HEK293 (cell line): Measurements from ENCODE around the gene RANBP1.

Source experiments
- BCL6B ChIP-seq: fragments of 450-650 bp; formaldehyde crosslinking; IDR thresholded peaks from 2 replicates; pipeline ENCODE4 v1.5.1; 2017; ENCODE audit warnings: missing biosample characterization, missing genetic modification characterization
- HOXA7 ChIP-seq: sonication (generic); formaldehyde crosslinking; IDR thresholded peaks from 2 replicates; pipeline ENCODE4 v1.8.1; 2022; ENCODE audit warnings: missing genetic modification reagents, borderline replicate concordance
- KLF1 ChIP-seq: fragments of 450-650 bp; formaldehyde crosslinking; IDR thresholded peaks from 2 replicates; pipeline ENCODE4 v1.5.1; 2016; ENCODE audit warnings: missing biosample characterization, missing genetic modification characterization
- KLF8 ChIP-seq: fragments of 450-650 bp; formaldehyde crosslinking; IDR thresholded peaks from 2 replicates; pipeline ENCODE4 v1.5.1; 2016; ENCODE audit warnings: missing biosample characterization, missing genetic modification characterization
- ZBTB1 ChIP-seq: fragments of 450-650 bp; formaldehyde crosslinking; IDR thresholded peaks from 2 replicates; pipeline ENCODE4 v1.5.1; 2016; ENCODE audit warnings: missing biosample characterization, missing genetic modification characterization
- ZNF10 ChIP-seq: fragments of 450-650 bp; formaldehyde crosslinking; IDR thresholded peaks from 2 replicates; pipeline ENCODE4 v1.5.1; 2017; ENCODE audit warnings: missing biosample characterization, missing genetic modification characterization
- ZNF133 ChIP-seq: fragments of 450-650 bp; formaldehyde crosslinking; IDR thresholded peaks from 2 replicates; pipeline ENCODE4 v1.5.1; 2016; ENCODE audit warnings: missing biosample characterization, missing genetic modification characterization
- ZNF341 ChIP-seq: fragments of 450-650 bp; formaldehyde crosslinking; IDR thresholded peaks from 2 replicates; pipeline ENCODE4; 2016; ENCODE audit warnings: low read depth, missing biosample characterization, missing genetic modification characterization
- ZNF354C ChIP-seq: fragments of 450-650 bp; formaldehyde crosslinking; IDR thresholded peaks from 2 replicates; pipeline ENCODE4 v1.5.1; 2016; ENCODE audit warnings: missing biosample characterization, missing genetic modification characterization, low read depth, borderline replicate concordance
- ZNF404 ChIP-seq: fragments of 450-650 bp; formaldehyde crosslinking; IDR thresholded peaks from 2 replicates; pipeline ENCODE4 v1.5.1; 2017; ENCODE audit warnings: missing biosample characterization, missing genetic modification characterization
- ZNF510 ChIP-seq: fragments of 450-650 bp; formaldehyde crosslinking; IDR thresholded peaks from 2 replicates; pipeline ENCODE4 v1.5.1; 2018; ENCODE audit warnings: mild to moderate bottlenecking, missing genetic modification characterization, missing biosample characterization; ENCODE audit not compliant: insufficient replicate concordance
- ZNF530 ChIP-seq: fragments of 450-650 bp; formaldehyde crosslinking; IDR thresholded peaks from 2 replicates; pipeline ENCODE4 v1.5.1; 2016; ENCODE audit warnings: low read depth, missing biosample characterization, missing genetic modification characterization
- ZNF544 ChIP-seq: fragments of 450-650 bp; formaldehyde crosslinking; IDR thresholded peaks from 2 replicates; pipeline ENCODE4 v1.5.0; 2017; ENCODE audit warnings: missing biosample characterization, missing genetic modification characterization
- ZNF571 ChIP-seq: fragments of 450-650 bp; formaldehyde crosslinking; IDR thresholded peaks from 2 replicates; pipeline ENCODE4 v1.5.0; 2017; ENCODE audit warnings: missing biosample characterization, missing genetic modification characterization
- ZNF626 ChIP-seq: fragments of 450-650 bp; sonication (Bioruptor Pico); formaldehyde crosslinking; IDR thresholded peaks from 2 replicates; pipeline ENCODE4 v1.5.1; 2018; ENCODE audit warnings: missing biosample characterization, missing genetic modification characterization, inconsistent platforms
- ZNF654 ChIP-seq: fragments of 450-650 bp; formaldehyde crosslinking; IDR thresholded peaks from 2 replicates; pipeline ENCODE4 v1.5.1; 2016; ENCODE audit warnings: low read depth, missing biosample characterization, missing genetic modification characterization
- ZNF660 ChIP-seq: fragments of 450-650 bp; IDR thresholded peaks from 2 replicates; pipeline ENCODE4 v1.5.1; 2018; ENCODE audit warnings: missing biosample characterization, mild to moderate bottlenecking, missing genetic modification characterization
- ZNF664 ChIP-seq: fragments of 450-650 bp; formaldehyde crosslinking; IDR thresholded peaks from 2 replicates; pipeline ENCODE4 v1.5.1; 2016; ENCODE audit warnings: missing biosample characterization, missing genetic modification characterization
- ZNF670 ChIP-seq: fragments of 450-650 bp; formaldehyde crosslinking; IDR thresholded peaks from 2 replicates; pipeline ENCODE4 v1.5.1; 2016; ENCODE audit warnings: missing biosample characterization, missing genetic modification characterization, low read depth
- ZNF701 ChIP-seq: fragments of 450-650 bp; formaldehyde crosslinking; IDR thresholded peaks from 2 replicates; pipeline ENCODE4 v1.5.1; 2016; ENCODE audit warnings: missing biosample characterization, missing genetic modification characterization
- ZNF776 ChIP-seq: fragments of 450-650 bp; formaldehyde crosslinking; IDR thresholded peaks from 2 replicates; pipeline ENCODE4 v1.5.0; 2017; ENCODE audit warnings: missing biosample characterization, missing genetic modification characterization, borderline replicate concordance
- TF ChIP-seq, protein P1 (sequence below): fragments of 450-650 bp; formaldehyde crosslinking; IDR thresholded peaks from 2 replicates; pipeline ENCODE4 v1.5.1; 2016; ENCODE audit warnings: missing biosample characterization, missing genetic modification characterization
- TF ChIP-seq, protein P2 (sequence below): fragments of 450-650 bp; formaldehyde crosslinking; IDR thresholded peaks from 2 replicates; pipeline ENCODE4 v1.5.1; 2016; ENCODE audit warnings: missing biosample characterization, missing genetic modification characterization
- TF ChIP-seq, protein P3 (sequence below): fragments of 450-650 bp; formaldehyde crosslinking; IDR thresholded peaks from 2 replicates; pipeline ENCODE4 v1.5.1; 2016; ENCODE audit warnings: missing biosample characterization, missing genetic modification characterization
- TF ChIP-seq, protein P4 (sequence below): fragments of 450-650 bp; formaldehyde crosslinking; IDR thresholded peaks from 2 replicates; pipeline ENCODE4 v1.5.1; 2016; ENCODE audit warnings: missing biosample characterization, missing genetic modification characterization
- TF ChIP-seq, protein P5 (sequence below): fragments of 450-650 bp; formaldehyde crosslinking; IDR thresholded peaks from 2 replicates; pipeline ENCODE4 v1.5.1; 2017; ENCODE audit warnings: missing biosample characterization, missing genetic modification characterization

RANBP1 gene

DNA sequence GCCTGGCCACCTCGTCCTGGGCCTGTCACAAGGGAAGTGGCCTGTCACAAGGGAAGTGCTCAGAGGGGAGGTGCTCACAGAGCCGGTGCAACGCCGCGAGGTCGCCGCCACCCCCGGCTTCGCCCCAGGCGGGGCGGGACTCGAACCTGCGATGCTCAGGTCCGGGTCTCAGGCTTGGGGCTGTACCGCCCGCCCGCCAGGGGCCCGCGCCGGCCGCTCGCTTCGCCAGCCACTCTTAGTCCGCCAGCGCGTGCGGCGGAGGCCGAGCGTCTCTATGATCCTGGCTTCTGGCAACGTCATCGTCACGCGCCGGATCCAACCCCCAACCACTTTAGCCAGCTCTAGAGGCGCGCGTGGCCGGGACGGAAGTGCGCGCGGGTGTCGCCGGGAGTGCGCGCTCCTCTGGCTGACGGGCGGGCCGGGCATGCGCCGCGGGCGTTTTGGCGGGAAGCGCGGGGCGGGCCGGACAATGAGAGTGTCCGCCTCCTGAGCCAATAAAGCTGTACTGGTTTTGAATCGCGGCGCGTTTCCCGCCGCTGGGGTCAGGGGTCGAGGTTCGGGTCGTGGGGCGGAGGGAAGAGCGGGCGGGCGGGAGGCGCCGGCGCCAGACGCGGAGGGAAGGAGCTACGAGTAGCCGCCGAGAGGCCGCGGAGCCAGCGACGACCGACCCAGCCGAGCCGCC, 1.2 kb downstream of the RANBP1 start, which contains the start of gene TRMT2A (continued):
- TF ChIP-seq, protein P1, sequence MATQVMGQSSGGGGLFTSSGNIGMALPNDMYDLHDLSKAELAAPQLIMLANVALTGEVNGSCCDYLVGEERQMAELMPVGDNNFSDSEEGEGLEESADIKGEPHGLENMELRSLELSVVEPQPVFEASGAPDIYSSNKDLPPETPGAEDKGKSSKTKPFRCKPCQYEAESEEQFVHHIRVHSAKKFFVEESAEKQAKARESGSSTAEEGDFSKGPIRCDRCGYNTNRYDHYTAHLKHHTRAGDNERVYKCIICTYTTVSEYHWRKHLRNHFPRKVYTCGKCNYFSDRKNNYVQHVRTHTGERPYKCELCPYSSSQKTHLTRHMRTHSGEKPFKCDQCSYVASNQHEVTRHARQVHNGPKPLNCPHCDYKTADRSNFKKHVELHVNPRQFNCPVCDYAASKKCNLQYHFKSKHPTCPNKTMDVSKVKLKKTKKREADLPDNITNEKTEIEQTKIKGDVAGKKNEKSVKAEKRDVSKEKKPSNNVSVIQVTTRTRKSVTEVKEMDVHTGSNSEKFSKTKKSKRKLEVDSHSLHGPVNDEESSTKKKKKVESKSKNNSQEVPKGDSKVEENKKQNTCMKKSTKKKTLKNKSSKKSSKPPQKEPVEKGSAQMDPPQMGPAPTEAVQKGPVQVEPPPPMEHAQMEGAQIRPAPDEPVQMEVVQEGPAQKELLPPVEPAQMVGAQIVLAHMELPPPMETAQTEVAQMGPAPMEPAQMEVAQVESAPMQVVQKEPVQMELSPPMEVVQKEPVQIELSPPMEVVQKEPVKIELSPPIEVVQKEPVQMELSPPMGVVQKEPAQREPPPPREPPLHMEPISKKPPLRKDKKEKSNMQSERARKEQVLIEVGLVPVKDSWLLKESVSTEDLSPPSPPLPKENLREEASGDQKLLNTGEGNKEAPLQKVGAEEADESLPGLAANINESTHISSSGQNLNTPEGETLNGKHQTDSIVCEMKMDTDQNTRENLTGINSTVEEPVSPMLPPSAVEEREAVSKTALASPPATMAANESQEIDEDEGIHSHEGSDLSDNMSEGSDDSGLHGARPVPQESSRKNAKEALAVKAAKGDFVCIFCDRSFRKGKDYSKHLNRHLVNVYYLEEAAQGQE (tag by site-specific recombination), result peak; percentile 3; the same call in 1 of the 2 replicates
- TF ChIP-seq, protein P2, sequence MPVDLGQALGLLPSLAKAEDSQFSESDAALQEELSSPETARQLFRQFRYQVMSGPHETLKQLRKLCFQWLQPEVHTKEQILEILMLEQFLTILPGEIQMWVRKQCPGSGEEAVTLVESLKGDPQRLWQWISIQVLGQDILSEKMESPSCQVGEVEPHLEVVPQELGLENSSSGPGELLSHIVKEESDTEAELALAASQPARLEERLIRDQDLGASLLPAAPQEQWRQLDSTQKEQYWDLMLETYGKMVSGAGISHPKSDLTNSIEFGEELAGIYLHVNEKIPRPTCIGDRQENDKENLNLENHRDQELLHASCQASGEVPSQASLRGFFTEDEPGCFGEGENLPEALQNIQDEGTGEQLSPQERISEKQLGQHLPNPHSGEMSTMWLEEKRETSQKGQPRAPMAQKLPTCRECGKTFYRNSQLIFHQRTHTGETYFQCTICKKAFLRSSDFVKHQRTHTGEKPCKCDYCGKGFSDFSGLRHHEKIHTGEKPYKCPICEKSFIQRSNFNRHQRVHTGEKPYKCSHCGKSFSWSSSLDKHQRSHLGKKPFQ (tag by site-specific recombination), result 0 out of 2 replicates have a peak, but pooled peaks have one; percentile 46
- TF ChIP-seq ZNF660 (tag by site-specific recombination), result peak; percentile 86
- no peak for TF ChIP-seq ZNF510 (tag by site-specific recombination)
- TF ChIP-seq, protein P3, sequence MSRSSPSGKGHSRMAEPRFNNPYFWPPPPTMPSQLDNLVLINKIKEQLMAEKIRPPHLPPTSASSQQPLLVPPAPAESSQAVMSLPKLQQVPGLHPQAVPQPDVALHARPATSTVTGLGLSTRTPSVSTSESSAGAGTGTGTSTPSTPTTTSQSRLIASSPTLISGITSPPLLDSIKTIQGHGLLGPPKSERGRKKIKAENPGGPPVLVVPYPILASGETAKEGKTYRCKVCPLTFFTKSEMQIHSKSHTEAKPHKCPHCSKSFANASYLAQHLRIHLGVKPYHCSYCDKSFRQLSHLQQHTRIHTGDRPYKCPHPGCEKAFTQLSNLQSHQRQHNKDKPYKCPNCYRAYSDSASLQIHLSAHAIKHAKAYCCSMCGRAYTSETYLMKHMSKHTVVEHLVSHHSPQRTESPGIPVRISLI (tag by site-specific recombination), result peak; percentile 31; the same call in 1 of the 2 replicates
- TF ChIP-seq HOXA7 (CRISPR knock-in tag), result no peak
- TF ChIP-seq ZNF10, result no peak
- TF ChIP-seq ZNF544 (tag by site-specific recombination), result no peak
- no peak for TF ChIP-seq BCL6B (tag by site-specific recombination)
- no peak for TF ChIP-seq ZNF530
- TF ChIP-seq ZBTB1, result peak; percentile 72; the same call in 1 of the 2 replicates
- TF ChIP-seq ZNF404 (tag by site-specific recombination), result no peak
- TF ChIP-seq ZNF776 (tag by site-specific recombination), result no peak; the same call in 1 of the 2 replicates
- TF ChIP-seq ZNF701 (tag by site-specific recombination), result no peak
- TF ChIP-seq ZNF654, result no peak
- TF ChIP-seq ZNF354C (tag by site-specific recombination), result no peak
- peak; percentile 99 for TF ChIP-seq KLF8 (tag by site-specific recombination)
- no peak for TF ChIP-seq ZNF664
- no peak for TF ChIP-seq ZNF626 (tag by site-specific recombination)
- TF ChIP-seq, protein P4, sequence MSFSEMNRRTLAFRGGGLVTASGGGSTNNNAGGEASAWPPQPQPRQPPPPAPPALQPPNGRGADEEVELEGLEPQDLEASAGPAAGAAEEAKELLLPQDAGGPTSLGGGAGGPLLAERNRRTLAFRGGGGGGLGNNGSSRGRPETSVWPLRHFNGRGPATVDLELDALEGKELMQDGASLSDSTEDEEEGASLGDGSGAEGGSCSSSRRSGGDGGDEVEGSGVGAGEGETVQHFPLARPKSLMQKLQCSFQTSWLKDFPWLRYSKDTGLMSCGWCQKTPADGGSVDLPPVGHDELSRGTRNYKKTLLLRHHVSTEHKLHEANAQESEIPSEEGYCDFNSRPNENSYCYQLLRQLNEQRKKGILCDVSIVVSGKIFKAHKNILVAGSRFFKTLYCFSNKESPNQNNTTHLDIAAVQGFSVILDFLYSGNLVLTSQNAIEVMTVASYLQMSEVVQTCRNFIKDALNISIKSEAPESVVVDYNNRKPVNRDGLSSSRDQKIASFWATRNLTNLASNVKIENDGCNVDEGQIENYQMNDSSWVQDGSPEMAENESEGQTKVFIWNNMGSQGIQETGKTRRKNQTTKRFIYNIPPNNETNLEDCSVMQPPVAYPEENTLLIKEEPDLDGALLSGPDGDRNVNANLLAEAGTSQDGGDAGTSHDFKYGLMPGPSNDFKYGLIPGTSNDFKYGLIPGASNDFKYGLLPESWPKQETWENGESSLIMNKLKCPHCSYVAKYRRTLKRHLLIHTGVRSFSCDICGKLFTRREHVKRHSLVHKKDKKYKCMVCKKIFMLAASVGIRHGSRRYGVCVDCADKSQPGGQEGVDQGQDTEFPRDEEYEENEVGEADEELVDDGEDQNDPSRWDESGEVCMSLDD (tag by site-specific recombination), result no peak
- TF ChIP-seq KLF1 (tag by site-specific recombination), result peak; percentile 97
- TF ChIP-seq ZNF133 (tag by site-specific recombination), result no peak
- TF ChIP-seq, protein P5, sequence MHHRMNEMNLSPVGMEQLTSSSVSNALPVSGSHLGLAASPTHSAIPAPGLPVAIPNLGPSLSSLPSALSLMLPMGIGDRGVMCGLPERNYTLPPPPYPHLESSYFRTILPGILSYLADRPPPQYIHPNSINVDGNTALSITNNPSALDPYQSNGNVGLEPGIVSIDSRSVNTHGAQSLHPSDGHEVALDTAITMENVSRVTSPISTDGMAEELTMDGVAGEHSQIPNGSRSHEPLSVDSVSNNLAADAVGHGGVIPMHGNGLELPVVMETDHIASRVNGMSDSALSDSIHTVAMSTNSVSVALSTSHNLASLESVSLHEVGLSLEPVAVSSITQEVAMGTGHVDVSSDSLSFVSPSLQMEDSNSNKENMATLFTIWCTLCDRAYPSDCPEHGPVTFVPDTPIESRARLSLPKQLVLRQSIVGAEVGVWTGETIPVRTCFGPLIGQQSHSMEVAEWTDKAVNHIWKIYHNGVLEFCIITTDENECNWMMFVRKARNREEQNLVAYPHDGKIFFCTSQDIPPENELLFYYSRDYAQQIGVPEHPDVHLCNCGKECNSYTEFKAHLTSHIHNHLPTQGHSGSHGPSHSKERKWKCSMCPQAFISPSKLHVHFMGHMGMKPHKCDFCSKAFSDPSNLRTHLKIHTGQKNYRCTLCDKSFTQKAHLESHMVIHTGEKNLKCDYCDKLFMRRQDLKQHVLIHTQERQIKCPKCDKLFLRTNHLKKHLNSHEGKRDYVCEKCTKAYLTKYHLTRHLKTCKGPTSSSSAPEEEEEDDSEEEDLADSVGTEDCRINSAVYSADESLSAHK (tag by site-specific recombination), result peak; percentile 60
- peak; percentile 65; the same call in 1 of the 2 replicates for TF ChIP-seq ZNF341 (tag by site-specific recombination)
- no peak for TF ChIP-seq ZNF571 (tag by site-specific recombination)
- no peak for TF ChIP-seq ZNF670
